ENCODE measurements around the gene TLR9.

The TLR9 gene

DNA sequence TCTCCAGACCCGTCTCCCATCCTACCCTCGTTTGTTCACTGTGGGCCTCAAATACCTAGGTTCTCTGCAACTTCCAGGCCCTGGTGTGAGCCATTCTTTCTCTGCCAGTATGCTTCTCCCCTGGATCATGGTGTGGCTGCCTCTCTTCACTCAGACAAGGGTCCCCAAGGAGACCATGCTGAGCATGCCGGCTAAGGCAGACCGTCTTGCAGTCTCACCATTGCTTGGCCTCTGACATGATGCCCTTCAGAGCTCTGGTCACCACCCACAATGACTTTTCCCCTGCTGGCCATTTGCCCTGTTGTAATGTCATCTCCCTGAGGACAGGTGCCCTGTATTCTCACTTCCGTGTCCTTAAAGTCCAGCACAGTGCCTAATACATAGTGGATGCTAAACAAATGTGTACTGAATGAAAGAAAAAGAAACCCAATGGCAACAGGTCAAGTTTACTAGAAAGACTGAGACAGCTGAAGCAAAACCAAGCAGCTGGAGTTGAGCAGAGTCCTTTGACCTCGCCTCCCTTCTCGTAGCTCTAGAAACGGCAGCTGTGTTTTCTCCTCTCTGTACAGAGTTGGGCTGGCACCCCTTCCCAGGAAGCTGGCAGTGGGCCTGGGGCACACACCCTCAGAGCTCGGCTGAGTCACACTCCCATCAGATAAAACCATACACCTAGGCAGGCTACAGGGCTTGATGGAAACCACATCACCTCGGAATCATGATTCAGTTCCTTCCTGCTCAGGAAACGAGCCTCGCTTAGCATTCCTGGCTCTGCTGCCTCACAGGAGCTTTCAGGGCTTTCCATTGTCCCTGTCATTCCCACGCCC is 8.6 kb downstream of the TLR9 start:
- no peak for DNase-seq (ENCODE audit: low spot score)

DNA sequence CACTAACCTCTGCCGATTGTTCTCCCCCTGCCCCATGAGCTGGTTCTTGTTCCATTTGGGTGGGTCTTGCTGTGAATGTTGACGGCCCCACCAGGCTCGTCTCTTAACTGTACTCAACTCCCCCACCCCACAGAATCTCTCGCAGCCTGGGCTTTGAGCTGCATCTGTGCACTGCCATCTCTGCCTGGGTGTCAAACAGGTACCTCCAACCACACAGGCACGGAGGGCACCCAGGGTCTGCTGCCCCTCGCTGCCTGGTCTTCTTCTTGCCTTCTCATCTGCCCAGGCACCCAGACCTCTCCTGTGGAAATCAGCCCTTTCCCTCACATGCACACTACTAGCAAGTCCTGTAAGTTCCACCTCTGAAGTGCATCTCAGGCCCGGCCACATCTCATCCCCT is 10.1 kb downstream of the TLR9 start:
- DNase-seq (ENCODE audit: low spot score) = no peak

DNA sequence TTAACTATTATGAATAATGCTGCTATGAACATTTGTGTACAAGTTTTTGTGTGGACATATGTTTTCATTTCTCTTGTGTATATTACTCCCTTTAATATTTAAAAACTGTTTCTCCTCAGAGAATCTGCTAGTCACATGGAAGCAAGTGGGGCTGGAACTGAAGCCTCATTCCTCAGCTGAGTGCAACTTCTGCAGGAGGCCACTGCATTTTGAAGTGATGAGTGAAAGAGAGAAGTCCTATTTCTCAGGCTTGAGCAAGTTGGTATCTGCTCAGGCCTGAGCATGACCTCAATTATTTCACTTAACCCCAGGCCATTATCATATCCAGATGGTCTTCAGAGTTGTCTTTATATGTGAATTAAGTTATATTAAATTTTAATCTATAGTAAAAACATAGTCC is 11.5 kb downstream of the TLR9 start:
- no peak for DNase-seq (ENCODE audit: low spot score)

DNA sequence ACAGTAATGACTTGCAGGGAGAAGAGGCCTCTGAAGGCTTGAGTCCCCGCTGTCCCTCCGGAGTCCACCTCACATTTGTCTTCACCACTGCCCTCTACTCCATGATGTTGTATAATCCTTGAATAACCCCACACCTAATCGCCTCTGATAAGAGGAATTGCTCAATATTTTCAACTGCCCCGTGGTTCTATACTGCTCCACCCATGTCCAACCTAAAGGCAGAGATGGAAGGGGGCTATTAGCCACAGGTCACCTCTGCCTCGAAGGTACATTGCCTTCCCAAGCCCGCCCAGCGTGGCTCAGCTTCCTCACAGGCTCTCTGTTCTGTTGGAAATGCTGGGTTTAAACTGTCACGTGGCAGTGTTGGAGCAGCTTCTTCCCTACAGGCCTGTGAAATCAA is 12.4 kb downstream of the TLR9 start:
- no peak for DNase-seq (ENCODE audit: low spot score)

DNA sequence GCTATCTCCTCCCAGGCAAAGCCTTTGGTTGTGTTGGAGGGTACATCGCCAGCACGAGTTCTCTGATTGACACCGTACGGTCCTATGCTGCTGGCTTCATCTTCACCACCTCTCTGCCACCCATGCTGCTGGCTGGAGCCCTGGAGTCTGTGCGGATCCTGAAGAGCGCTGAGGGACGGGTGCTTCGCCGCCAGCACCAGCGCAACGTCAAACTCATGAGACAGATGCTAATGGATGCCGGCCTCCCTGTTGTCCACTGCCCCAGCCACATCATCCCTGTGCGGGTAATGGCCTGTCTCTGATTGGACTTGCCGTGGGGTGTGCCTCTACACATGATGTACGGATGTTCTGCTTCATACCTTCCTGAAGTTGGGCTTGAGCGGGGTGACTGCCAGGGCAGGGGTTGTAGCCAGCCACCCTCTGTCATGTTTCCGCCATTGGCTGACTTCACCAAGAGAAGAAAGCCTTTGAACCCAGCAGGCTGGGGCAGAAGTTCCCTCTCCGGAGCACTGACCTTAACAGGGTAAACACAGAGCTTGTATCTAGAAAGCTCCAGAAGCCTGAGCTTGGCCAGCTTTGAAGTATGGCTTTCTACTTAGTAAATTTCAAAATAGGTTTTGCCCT is 14.1 kb downstream of the TLR9 start:
- DNase-seq (ENCODE audit: low spot score) = no peak

DNA sequence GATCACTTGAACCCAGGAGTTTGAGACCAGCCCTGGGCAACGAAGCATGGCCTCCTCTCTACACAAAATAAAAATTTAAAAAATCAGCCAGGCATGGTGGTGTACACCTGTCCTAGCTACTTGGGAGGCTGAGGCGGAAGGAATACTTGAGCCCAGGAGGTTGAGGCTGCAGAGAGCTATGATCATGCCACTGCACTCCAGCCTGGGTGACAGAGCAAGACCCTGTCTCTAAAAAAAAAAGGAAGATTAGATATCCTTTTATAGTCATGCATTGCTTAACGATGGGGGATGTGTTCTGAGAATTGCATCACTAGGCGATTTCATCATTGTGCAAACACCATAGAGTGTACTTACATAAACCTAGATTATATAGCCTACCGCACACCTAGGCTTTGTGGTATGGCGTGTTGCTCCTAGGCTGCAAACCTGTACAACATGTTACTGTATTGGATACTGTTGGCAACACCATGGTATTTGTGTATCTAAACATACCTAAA is 14.8 kb downstream of the TLR9 start:
- no peak for DNase-seq (ENCODE audit: low spot score)

DNA sequence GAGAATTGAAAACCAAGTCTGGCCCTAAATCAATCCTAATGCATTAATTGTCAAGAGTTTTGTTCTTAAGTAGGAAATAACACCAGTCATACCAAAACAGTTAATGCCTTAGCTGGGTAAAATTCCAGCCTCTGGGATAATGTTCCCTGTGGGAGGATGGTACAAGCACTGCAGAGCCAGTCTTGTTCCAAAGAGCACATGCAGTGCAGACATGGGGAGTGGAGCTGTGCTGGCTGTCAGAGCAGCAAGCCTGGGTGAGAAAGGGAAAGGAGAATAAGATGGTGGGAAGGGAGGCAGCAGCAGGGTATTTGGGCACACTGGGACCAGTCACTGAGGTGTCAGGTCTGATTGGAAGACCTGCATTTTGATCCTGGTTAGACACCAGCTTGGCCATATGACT is 15.4 kb downstream of the TLR9 start:
- DNase-seq (ENCODE audit: low spot score) = no peak

DNA sequence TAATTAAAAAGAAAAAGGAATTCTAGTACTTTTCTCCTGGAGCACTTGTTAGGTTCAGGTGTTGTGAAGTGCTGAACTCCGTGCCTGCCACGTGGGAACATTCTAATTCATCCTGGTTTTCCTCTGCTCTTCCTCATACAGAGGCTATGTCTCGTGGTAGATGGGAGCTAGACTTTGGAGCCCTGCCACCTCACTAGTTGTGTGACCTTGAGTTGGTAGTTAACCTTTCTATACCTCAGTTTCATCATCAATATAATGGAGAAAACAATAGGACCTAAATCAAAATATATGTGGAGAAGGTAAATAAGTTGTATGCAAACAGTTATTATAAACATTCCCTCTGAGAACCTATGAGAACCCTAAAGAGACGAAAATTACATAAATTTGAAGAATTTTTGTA is 16.9 kb downstream of the TLR9 start:
- DNase-seq (ENCODE audit: low spot score) = no peak

DNA sequence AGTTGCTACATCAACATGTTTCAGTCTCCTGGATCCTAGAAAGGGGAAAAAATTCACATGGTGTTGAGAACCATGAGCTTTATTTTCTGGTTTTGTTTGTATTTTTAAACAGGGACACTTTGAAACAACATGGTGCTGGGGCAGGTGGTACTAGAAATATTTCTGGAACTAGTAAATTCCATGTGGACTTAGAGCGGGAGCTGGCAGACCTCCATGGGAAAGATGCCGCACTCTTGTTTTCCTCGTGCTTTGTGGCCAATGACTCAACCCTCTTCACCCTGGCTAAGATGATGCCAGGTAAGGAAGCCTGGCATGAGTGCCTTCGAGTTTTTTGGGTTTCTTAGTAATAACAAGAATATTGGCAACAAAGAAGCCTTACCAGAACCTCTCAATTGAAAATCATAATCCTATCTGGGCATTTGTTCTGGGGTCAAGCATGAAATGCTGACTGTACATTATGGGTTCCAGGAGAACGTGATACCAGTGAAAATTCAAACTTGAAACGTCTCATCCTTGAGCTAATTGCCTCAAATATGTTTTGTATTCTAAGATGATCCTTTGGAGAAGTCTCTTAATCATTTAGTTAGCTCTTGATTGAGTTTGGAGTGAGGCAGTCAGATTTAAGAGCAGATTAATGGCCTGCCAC is 19.6 kb downstream of the TLR9 start:
- DNase-seq (ENCODE audit: low spot score) = no peak

DNA sequence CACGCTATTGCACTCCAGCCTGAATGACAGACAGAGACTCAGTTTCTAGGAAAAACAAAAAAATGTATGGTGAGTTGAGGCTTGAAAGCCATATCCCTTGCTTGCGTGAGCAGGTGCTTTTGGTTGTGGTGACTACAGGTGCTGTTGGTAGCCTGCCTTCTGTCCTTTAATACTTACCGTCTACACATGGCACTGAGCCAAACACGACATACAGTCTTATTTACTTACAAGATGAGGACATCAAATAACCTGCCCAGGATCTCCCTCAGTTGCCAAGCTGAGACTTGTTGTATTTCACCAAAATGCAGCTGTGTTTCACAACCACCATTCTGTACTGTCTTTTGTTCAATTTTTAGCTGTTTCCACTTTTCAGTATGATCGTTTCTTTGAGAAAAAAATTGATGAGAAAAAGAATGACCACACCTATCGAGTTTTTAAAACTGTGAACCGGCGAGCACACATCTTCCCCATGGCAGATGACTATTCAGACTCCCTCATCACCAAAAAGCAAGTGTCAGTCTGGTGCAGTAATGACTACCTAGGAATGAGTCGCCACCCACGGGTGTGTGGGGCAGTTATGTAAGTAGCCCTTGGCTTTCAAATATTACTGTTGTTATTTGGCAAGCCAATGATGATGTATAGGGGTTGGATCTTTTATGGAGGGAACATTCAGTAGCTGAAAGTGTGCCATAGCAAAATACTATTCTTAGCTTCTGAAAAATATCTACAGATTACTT is 20.9 kb downstream of the TLR9 start:
- DNase-seq (ENCODE audit: low spot score) = no peak

DNA sequence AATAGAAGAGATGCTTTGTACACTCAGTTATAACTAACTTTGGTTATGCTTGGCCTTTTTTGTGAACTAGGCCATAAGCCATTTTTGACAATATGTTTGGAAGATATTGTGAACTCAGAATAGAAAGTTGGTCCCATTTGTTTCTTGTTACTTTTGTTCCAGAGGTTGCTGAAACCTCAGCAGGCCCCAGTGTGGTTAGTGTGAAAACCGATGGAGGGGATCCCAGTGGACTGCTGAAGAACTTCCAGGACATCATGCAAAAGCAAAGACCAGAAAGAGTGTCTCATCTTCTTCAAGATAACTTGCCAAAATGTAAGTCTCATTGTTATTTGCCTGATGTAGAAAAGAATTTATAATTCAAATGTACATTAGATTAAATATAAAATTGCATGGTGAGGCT is 21.7 kb downstream of the TLR9 start:
- DNase-seq (ENCODE audit: low spot score) = no peak

DNA sequence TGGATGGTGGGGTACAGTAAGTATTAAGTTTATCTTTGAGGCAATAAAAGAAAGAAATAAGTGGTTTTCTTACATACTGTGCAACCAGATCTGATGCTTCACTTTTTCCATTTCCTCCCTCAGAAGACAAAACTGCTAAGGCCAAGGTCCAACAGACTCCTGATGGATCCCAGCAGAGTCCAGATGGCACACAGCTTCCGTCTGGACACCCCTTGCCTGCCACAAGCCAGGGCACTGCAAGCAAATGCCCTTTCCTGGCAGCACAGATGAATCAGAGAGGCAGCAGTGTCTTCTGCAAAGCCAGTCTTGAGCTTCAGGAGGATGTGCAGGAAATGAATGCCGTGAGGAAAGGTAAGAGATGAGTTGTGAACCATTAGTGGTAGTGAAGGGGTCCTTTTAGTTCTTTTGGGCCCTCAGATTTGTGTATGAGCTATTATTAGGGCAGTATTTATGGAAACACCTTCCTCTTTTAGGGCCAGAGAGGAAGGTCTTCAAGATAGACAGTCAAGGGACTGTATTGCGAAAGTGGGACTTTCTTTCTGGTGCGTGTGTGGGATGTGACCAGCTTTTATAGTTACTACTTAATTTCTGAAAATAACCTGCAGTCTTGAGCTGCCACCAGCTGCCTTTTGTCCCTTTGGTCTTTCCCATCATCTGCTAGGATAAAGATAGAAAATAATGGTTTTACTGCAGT is 22.9 kb downstream of the TLR9 start:
- no peak for DNase-seq (ENCODE audit: low spot score)

DNA sequence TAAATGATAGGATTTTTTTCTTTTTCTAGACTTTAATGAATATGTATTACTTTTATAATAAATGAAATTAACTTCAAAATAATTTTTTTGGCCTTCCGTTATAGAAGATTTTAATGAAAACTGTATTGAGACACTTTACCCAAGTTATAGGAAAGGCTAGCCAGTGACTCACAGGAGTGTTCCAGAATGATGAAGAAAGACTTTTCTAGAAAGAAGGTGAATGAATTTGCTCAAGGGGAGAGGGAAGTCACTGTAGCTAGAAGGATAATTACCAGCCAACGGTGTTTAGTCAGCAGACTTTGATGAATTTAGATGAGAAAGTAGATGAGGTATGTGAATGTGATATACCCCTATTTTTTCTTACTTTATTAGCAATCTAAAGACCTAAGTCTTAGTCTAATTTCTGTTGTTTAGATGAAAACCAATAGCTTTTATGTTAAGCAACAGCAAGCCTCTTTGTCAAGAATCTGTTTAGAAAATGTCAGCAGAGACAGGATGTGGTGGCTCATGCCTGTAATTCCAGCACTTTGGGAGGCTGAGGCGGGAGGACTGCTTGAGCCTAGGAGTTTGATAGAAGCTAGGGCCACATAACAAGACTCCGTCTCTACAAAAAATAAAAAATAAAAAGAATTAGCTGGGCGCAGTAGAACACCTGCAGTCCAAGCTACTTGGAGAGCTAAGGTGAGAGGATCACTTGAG is 24.3 kb downstream of the TLR9 start:
- no peak for DNase-seq (ENCODE audit: low spot score)

DNA sequence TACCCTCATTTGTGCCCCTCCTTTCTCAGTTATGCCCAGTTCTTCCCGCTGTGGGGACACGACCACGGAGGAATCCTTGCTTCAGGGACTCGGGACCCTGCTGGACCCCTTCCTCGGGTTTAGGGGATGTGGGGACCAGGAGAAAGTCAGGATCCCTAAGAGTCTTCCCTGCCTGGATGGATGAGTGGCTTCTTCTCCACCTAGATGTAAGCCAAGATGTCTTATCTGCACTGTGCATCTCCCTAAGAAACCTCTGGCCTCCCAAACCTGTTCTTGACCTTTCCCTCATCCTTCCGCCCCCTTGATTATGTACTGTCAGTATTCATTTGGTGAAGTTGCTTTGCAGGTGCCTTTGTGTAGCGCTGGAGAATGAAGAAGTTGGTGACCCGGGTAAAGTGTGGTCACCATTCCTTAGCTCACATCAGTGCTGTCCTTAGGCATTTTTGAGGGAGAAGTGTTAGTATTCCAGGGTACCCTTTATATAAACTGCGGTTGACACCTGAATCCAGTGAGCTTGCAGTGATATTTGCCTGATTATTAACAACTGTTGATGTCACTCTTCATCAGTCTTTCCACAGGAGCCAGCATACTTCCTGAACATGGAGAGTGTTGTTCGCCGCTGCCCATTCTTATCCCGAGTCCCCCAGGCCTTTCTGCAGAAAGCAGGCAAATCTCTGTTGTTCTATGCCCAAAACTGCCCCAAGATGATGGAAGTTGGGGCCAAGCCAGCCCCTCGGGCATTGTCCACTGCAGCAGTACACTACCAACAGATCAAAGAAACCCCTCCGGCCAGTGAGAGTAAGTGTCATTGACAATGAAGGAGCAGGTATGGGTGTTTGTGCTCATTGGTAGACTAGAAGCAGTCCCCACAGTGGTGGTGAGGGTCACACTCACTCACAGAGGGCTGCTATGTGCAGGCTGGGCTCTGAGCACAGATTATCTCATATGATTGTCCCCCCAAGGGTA is 26.5 kb downstream of the TLR9 start:
- no peak for DNase-seq (ENCODE audit: low spot score)

DNA sequence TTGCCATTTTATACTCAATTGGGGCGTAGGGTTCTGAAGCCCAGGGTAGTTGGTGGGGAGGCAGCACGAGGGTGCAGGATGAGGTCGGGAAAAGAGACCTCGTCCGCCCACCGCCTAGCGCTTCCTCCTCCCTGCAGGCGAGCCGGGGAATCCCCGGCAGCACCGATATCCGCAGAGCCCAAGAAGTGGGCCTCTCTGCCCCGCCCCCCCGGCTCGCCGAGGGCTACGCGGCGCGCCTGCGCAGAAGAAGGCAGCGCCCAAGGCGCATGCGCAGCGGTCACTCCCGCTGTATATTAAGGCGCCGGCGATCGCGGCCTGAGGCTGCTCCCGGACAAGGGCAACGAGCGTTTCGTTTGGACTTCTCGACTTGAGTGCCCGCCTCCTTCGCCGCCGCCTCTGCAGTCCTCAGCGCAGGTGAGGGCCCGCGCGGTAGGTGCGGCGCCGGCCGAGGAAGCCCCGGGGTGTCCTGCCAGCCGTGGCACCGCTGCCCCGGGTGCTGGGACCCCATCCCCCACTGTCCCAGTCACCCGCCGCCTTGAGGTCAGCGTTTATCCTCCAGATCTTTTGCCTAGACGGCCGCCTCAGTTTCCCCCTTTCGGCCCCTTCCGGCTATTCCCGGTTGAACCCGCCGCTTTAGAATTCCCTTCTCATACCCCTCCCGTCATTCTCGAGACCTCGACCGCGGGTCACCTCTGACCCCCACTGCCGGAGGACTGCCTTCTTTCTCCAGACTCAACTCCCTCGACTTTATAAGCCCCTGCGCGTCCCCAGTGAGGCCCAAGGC is 27.4 kb downstream of the TLR9 start, which contains the start of gene ALAS1:
Gene ALAS1 (plus strand): TSS at position 319 of the 784 bp plus-strand sequence. CDS start 1,082 bp downstream, outside the sequence.
- peak; percentile 97 for DNase-seq (ENCODE audit: low spot score)

DNA sequence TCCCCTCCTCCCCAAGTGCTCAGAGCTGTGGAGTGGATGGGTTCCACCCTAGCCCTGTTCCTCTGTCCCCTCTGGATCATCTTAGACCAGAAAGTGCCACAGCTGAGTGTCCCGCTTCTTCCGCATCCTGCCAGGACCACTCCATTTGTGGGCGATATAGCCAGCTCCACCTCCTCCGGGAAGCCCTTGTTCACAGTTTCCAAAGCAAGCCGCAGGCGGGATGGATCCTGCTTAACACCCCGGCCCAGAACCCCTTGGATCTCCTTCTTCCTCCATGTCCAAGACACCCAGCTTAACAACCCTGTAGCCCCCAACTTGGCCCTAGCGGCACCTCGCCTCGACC is 28.0 kb downstream of the TLR9 start:
- no peak for DNase-seq (ENCODE audit: low spot score)

DNA sequence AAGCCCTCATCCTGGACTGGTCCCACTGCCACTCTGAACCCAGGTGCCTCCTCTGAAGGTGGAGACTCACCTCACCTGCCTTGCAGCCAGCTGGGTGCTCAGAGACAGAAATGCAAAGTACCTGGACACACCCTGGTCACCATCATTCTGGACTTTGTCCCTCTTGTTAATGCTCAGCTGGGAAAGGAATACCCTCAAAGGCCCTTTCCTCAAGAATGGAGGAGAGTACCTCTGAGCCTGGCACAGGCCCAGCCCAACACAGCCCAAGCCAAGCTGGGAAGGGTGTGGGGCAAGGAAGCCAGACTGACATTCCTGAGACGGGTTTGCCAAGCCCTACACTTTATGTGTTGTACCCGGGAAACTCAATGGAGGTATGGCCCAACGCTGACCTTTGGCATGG is 28.5 kb downstream of the TLR9 start:
- no peak for DNase-seq (ENCODE audit: low spot score)

DNA sequence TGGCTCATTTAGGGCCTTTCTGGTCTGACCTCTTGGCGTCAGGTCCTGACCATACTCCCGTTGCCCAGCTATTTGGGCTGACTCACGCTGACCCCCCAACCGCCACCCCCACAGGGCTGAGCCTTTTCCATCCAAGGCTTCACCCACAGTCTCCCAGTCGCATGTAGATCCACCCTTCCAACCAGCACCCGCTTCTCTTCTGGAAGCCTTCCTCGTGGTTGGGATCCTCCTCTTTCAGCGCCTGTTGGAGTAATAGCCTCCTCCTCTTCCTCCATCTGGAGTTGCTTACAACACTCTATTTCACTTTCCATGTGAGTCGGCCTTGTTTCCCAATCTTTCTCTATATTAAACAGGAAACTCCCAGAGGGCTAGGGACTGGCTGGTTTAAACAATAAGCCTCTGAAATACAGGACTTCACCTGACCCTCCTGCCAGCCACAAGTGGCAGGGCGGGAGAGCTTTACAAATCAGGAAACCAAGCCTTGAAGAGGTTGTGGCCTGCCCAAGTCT is 29.6 kb downstream of the TLR9 start:
- no peak for DNase-seq (ENCODE audit: low spot score)

DNA sequence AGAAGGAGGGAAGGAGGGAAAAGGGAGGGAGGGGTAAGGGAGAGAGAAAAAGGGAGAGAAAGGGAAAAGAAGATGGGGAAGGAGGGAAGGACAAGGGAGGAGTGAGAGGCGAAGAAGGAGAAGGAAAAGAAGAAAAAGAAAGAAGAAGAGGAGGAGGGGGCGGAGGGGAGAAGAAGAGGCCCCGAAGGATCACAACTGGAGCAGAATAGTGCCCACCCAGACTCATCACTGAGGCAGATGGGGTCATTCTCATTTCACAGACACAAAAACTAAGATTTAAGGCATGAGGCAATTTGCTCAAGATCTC is 30.2 kb downstream of the TLR9 start:
- DNase-seq (ENCODE audit: low spot score) = no peak

Measured in germinal center (tissue), 1 donor.